Activated CD4-positive, alpha-beta T cell treated with anti-CD3 and anti-CD28 coated beads, Interleukin-10, Interleukin-2, amounts not matched to agents 100 ng/mL and 50 ng/mL, durations not matched to agents 16 hours and 8 hours (primary cell): ENCODE results near the gene HAUS2.
"Not testable (repeated sequence)": the region's sequence is repeated elsewhere in the genome, so short reads cannot be mapped to it uniquely, and the experiment has no call there.

ENCODE experiments used
- DNase-seq: peaks from one replicate; pipeline ENCODE4 v3.0.0-alpha.2; 2020

Gene HAUS2

GRCh38 chr15:42576040-42576594 lies 27.5 kb downstream of the HAUS2 start:
- DNase-seq: no peak

- no peak for DNase-seq
These were observed 28.1 kb downstream of the HAUS2 start for GRCh38 chr15:42576776-42577175.

- no peak for DNase-seq
These were observed 28.9 kb downstream of the HAUS2 start for GRCh38 chr15:42577514-42578031.

- DNase-seq: no peak
These were observed 30.4 kb downstream of the HAUS2 start for GRCh38 chr15:42578984-42579537.

GRCh38 chr15:42581272-42581730 lies 32.7 kb downstream of the HAUS2 start:
- DNase-seq: peak; percentile 85

GRCh38 chr15:42582569-42583375 lies 34.1 kb downstream of the HAUS2 start:
- no peak for DNase-seq

- no peak for DNase-seq
These were observed 35.6 kb downstream of the HAUS2 start for GRCh38 chr15:42584031-42584765.

- no peak for DNase-seq
These were observed 42.1 kb downstream of the HAUS2 start for GRCh38 chr15:42590619-42591237.

- no peak for DNase-seq
These were observed 42.7 kb downstream of the HAUS2 start for GRCh38 chr15:42591238-42591934.

GRCh38 chr15:42592716-42593115 lies 44.1 kb downstream of the HAUS2 start:
- DNase-seq: no peak

- DNase-seq: no peak
These were observed 44.5 kb downstream of the HAUS2 start for GRCh38 chr15:42593143-42593542.

- DNase-seq: no peak
These were observed 45.5 kb downstream of the HAUS2 start for GRCh38 chr15:42594095-42594494.

GRCh38 chr15:42595626-42596240 lies 47.1 kb downstream of the HAUS2 start:
- DNase-seq: no peak

GRCh38 chr15:42601316-42601715 lies 52.7 kb downstream of the HAUS2 start:
- DNase-seq: not testable (repeated sequence)

- DNase-seq: no peak
These were observed 53.9 kb downstream of the HAUS2 start for GRCh38 chr15:42602501-42602900.

GRCh38 chr15:42603978-42604377 lies 55.3 kb downstream of the HAUS2 start:
- no peak for DNase-seq

- DNase-seq: peak; percentile 20
These were observed 56.5 kb downstream of the HAUS2 start for GRCh38 chr15:42604894-42605744.

GRCh38 chr15:42605796-42606195 lies 57.2 kb downstream of the HAUS2 start:
- no peak for DNase-seq

GRCh38 chr15:42608110-42608531 lies 59.5 kb downstream of the HAUS2 start:
- peak; percentile 86 for DNase-seq

- peak; percentile 31 for DNase-seq
These were observed 60.3 kb downstream of the HAUS2 start for GRCh38 chr15:42608752-42609488.
